HepG2 (cell line): ENCODE data around the gene GIPC3. TPM values are rescaled to one million over a fixed set of nuclear protein-coding genes. Genes with fewer than 3 reads are reported as not detected.

Experiments
- ATAC-seq: fragments of 200-7000 bp; cut with Tn5 transposase; 3 replicates; pipeline ENCODE4 v1.9.1; 2020; ENCODE audit warnings: mild to moderate bottlenecking, moderate library complexity
- BruUV-seq: library from RNA; stranded (reverse); fragments of 400-500 nt; replicated peaks from 2 replicates; lab custom pipeline; 2021; lab: Mats Ljungman, UMichigan
- CTCF ChIA-PET: fragments of 300-600 bp; formaldehyde crosslinking; extraction: SDS; loops from one replicate; lab custom pipeline; 2021; ENCODE audit warnings: low total read pairs, inconsistent platforms, low intra/inter-chr PET ratio; lab: Yijun Ruan, JAX
- POLR2A ChIA-PET: fragments of 350-600 bp; sonication (Branson Sonifier 250); formaldehyde crosslinking; loops from one replicate; lab custom pipeline; 2020; ENCODE audit warnings: antibody characterized with exemption, inconsistent platforms; lab: Yijun Ruan, JAX
- DNase-seq: peaks from one replicate; pipeline ENCODE4 v3.0.0-alpha.2; 2015; ENCODE audit warnings: low spot score
- FAIRE-seq: peaks from 3 replicates; lab custom pipeline; 2011; peaks lifted over from hg19 to GRCh38; lab: Jason Lieb, UNC
- H2AFZ ChIP-seq: one replicate; pipeline ENCODE4 v1.6.1; 2011; ENCODE audit warnings: low read length, inconsistent platforms
- H3K27ac ChIP-seq: fragments of 300-600 bp; 3 replicates; pipeline ENCODE4 v1.8.0; 2011; ENCODE audit warnings: mixed run types, mild to moderate bottlenecking, mixed read lengths, low read length, inconsistent platforms; ENCODE audit not compliant: insufficient read depth; ENCODE audit errors: extremely low read length
- H3K27me3 ChIP-seq, 2 experiments: fragments of 200-600 bp in 1 of 2; 2 replicates in 1 of 2; 3 replicates in 1 of 2; pipeline versions ENCODE4 v1.6.0 to v1.8.0; 2011; ENCODE audit warnings: low read length in 2 of 2, mild to moderate bottlenecking in 2 of 2, moderate library complexity in 2 of 2, inconsistent platforms in 1 of 2; ENCODE audit not compliant: insufficient read depth in 2 of 2, control insufficient read depth in 1 of 2
- H3K36me3 ChIP-seq, 2 experiments: fragments of 200-600 bp in 1 of 2; replicated peaks in 1 of 2; 2 replicates in 1 of 2; 3 replicates in 1 of 2; pipeline versions ENCODE4 v1.5.1 to v1.8.0; 2011; ENCODE audit warnings: low read length in 2 of 2, inconsistent platforms in 1 of 2; ENCODE audit not compliant: insufficient read depth in 2 of 2, control insufficient read depth in 1 of 2
- H3K4me1 ChIP-seq: 2 replicates; pipeline ENCODE4 v1.5.1; 2012; ENCODE audit warnings: low read length, inconsistent platforms; ENCODE audit not compliant: insufficient read depth
- H3K4me2 ChIP-seq: 2 replicates; pipeline ENCODE4 v1.6.0; 2011; ENCODE audit warnings: low read depth, low read length, inconsistent platforms
- H3K4me3 ChIP-seq, 3 experiments: fragments of 200-600 bp in 1 of 3; sonication (generic), shearing (Covaris generic) in 1 of 3; replicated peaks in 1 of 3; 2 replicates each; pipeline ENCODE4 v1.5.1; 2011 to 2016; ENCODE audit warnings: low read length in 3 of 3, inconsistent platforms in 2 of 3, low read depth in 2 of 3, mild to moderate bottlenecking in 2 of 3, control low read depth in 1 of 3, mixed read lengths in 1 of 3; ENCODE audit not compliant: insufficient read depth in 1 of 3
- H3K79me2 ChIP-seq: one replicate; pipeline ENCODE4 v1.6.1; 2011; ENCODE audit warnings: low read length, inconsistent platforms; ENCODE audit not compliant: insufficient read depth
- H3K9ac ChIP-seq: 2 replicates; pipeline ENCODE4 v1.6.0; 2011; ENCODE audit warnings: mild to moderate bottlenecking, low read depth, low read length, inconsistent platforms; ENCODE audit not compliant: insufficient read depth
- H3K9me3 ChIP-seq: 2 replicates; pipeline ENCODE4 v1.5.1; 2012; ENCODE audit warnings: mild to moderate bottlenecking, low read length
- H4K20me1 ChIP-seq: 2 replicates; pipeline ENCODE4 v1.6.0; 2011; ENCODE audit warnings: inconsistent platforms, mild to moderate bottlenecking, low read length, moderate library complexity; ENCODE audit not compliant: insufficient read depth
- AGO1 ChIP-seq: fragments of 200-400 bp; formaldehyde crosslinking; IDR thresholded peaks from 2 replicates; pipeline ENCODE4 v1.6.1; 2017; ENCODE audit warnings: mild to moderate bottlenecking, low read depth, low read length, moderate library complexity; ENCODE audit not compliant: poor library complexity, severe bottlenecking
- AGO2 ChIP-seq: fragments of 200-400 bp; formaldehyde crosslinking; optimal IDR thresholded peaks from 2 replicates; pipeline ENCODE3; 2017; ENCODE audit warnings: mild to moderate bottlenecking, low read depth, low read length, moderate library complexity
- DZIP1 ChIP-seq: sonication (generic); formaldehyde crosslinking; IDR thresholded peaks from 2 replicates; pipeline ENCODE4 v1.5.0; 2020; ENCODE audit warnings: mild to moderate bottlenecking, missing genetic modification reagents
- EHMT2 ChIP-seq: fragments of 200-600 bp; sonication (generic); IDR thresholded peaks from 2 replicates; pipeline ENCODE4 v1.7.0; 2017; ENCODE audit warnings: antibody characterized with exemption, low read depth, low read length, borderline replicate concordance
- JDP2 ChIP-seq: sonication (generic); formaldehyde crosslinking; IDR thresholded peaks from 2 replicates; pipeline ENCODE4 v1.8.1; 2022; ENCODE audit warnings: missing genetic modification reagents, borderline replicate concordance
- KDM1A ChIP-seq: IDR thresholded peaks from 2 replicates; pipeline ENCODE4 v1.6.1; 2016; ENCODE audit warnings: missing compliant biosample characterization
- KDM2A ChIP-seq: sonication (generic); formaldehyde crosslinking; IDR thresholded peaks from 2 replicates; pipeline ENCODE4 v1.4.0; 2020; ENCODE audit warnings: low read depth, missing genetic modification reagents, borderline replicate concordance
- MED13 ChIP-seq: sonication (generic); formaldehyde crosslinking; IDR thresholded peaks from 2 replicates; pipeline ENCODE4 v1.5.0; 2020; ENCODE audit warnings: missing genetic modification reagents
- MNT ChIP-seq: fragments of 450-650 bp; IDR thresholded peaks from 2 replicates; pipeline ENCODE4 v1.6.1; 2016
- NFE2L2 ChIP-seq: fragments of 150-350 bp; IDR thresholded peaks from 2 replicates; pipeline ENCODE4 v1.6.1; 2014; ENCODE audit warnings: low read length
- RBM22 ChIP-seq: fragments of 200-400 bp; formaldehyde crosslinking; optimal IDR thresholded peaks from 2 replicates; pipeline ENCODE3; 2017; ENCODE audit warnings: mild to moderate bottlenecking, low read length, moderate library complexity
- RNF219 ChIP-seq: sonication (generic); formaldehyde crosslinking; IDR thresholded peaks from 2 replicates; pipeline ENCODE4 v1.5.0; 2020; ENCODE audit warnings: mild to moderate bottlenecking, missing genetic modification reagents
- ZMYM3 ChIP-seq: sonication (generic); formaldehyde crosslinking; IDR thresholded peaks from 2 replicates; pipeline ENCODE4 v1.5.1; 2020; ENCODE audit warnings: mild to moderate bottlenecking, missing genetic modification reagents
- ZNF260 ChIP-seq: sonication (generic); formaldehyde crosslinking; IDR thresholded peaks from 2 replicates; pipeline ENCODE4 v1.4.0; 2020; ENCODE audit warnings: missing genetic modification reagents, low read depth, mild to moderate bottlenecking, borderline replicate concordance
- ZNF3 ChIP-seq: IDR thresholded peaks from 2 replicates; pipeline ENCODE4 v1.7.0; 2017; ENCODE audit warnings: inconsistent platforms
- ZNF430 ChIP-seq: sonication (generic); formaldehyde crosslinking; IDR thresholded peaks from 2 replicates; pipeline ENCODE4 v1.9.0; 2021; ENCODE audit warnings: mild to moderate bottlenecking, missing genetic modification reagents
- ZNF776 ChIP-seq: sonication (generic); formaldehyde crosslinking; IDR thresholded peaks from 2 replicates; pipeline ENCODE4 v1.4.0; 2020; ENCODE audit warnings: mild to moderate bottlenecking, missing genetic modification reagents
- WGBS: methylation state at CpG from one replicate; pipeline ENCODE4 v1.1.6; 2017; ENCODE audit warnings: low lambda C conversion rate; 5-methylcytosine and 5-hydroxymethylcytosine counted together
- in situ Hi-C: cut with HindIII; loops from 2 replicates; pipeline ENCODE4 v1.10.0; 2017; ENCODE audit warnings: low pct_unique_long_range_greater_than_20kb; ENCODE audit not compliant: extremely low pct_ligation_motif_present
- intact Hi-C: fragments of 100-400 bp; cut with micrococcal nuclease; formaldehyde crosslinking; loops from one replicate; pipeline ENCODE4 v1.10.0; 2022; ENCODE audit not compliant: unreplicated experiment
- polyA plus RNA-seq, 8 experiments: library from polyadenylated mRNA; depleted of rRNA in 3 of 8; stranded (reverse) in 7 of 8; unstranded in 1 of 8; fragments of >200 nt; fragmentation: Illumina TruSeq in 4 of 8; extraction: Trizol in 4 of 8; gene quantifications; 2 replicates each; pipeline versions ENCODE4 v1.2.1 to v1.2.3, GENCODE V29; 2011 to 2016; ENCODE audit warnings: low read depth in 4 of 8, missing spikeins in 1 of 8, mixed read lengths in 1 of 8; ENCODE audit not compliant: insufficient read depth in 1 of 8
- total RNA-seq, 5 experiments: library from RNA; depleted of rRNA; stranded (reverse); fragments of >200 nt; fragmentation: Illumina TruSeq; extraction: Trizol; gene quantifications; 2 replicates each; pipeline ENCODE4 v1.2.3, GENCODE V29; 2016; ENCODE audit warnings: low read depth in 1 of 5

GIPC3 gene
- total and polyA plus RNA-seq, 2 of the 13 experiments (the other 11 are each of a cell fraction or from before 2014, with no cell fraction given): 0.05 TPM; not detected in 1

GRCh38 chr19:3538965-3539755 is 46.1 kb upstream of the GIPC3 start, which contains the start of gene TEKTIP1 (continued):
- no peak for TF ChIP-seq ZNF260 (CRISPR knock-in tag)
- TF ChIP-seq KDM2A (CRISPR knock-in tag): peak; percentile 4; the same call in 1 of the 2 replicates
- TF ChIP-seq AGO2: peak; percentile 94
- TF ChIP-seq NFE2L2: no peak
- no peak for TF ChIP-seq ZNF3 (CRISPR knock-in tag)
- TF ChIP-seq JDP2 (CRISPR knock-in tag): no peak
- no peak for TF ChIP-seq DZIP1
- TF ChIP-seq MED13: no peak
- peak; percentile 92 for TF ChIP-seq AGO1
- TF ChIP-seq RBM22: peak; percentile 58
- TF ChIP-seq ZNF430: no peak

GRCh38 chr19:3539756-3540118 is 45.5 kb upstream of the GIPC3 start:
- FAIRE-seq (no peak), DNase-seq (no peak), ATAC-seq (no peak)
- Histone ChIP-seq H3K79me2 (no peaks in the 10 kb centered on the region), H3K27ac (no peak overlapping the region), H3K9me3 (no peaks in the 10 kb centered on the region), H3K9ac (no peak overlapping the region), H4K20me1 (no peaks in the 10 kb centered on the region; the same call in 1 of the 2 replicates), H3K27me3 (no peaks in the 10 kb centered on the region), H3K4me1 (no peaks in the 10 kb centered on the region), H3K4me3 (no peak overlapping the region), H3K4me2 (no peak overlapping the region), H3K36me3 (peaks cover 5 to 10% of the 10 kb centered on the region in 2 experiments; a peak in 3 of 5 replicates), H2AFZ (no peak overlapping the region)
- WGBS: 100% methylated on average over 1 of the region's 1 CpG
- in situ Hi-C loops (no loop called here), intact Hi-C loops (no loop called here)
- ChIA-PET CTCF (no interaction called here), POLR2A (no interaction called here)
- BruUV-seq: TSS peak; percentile 46
- TF ChIP-seq MNT (no peak), ZMYM3 (CRISPR knock-in tag) (peak; percentile 58; the same call in 1 of the 2 replicates), ZNF776 (CRISPR knock-in tag) (no peak), RNF219 (no peak), EHMT2 (no peak), KDM1A (CRISPR knock-in tag) (0 out of 2 replicates have a peak, but pooled peaks have one; percentile 28)
